GM12864 (cell line): ENCODE results near the gene SHTN1.

ENCODE experiments used
- DNase-seq: peaks from one replicate; pipeline ENCODE4 v3.0.0-alpha.2; 2011; ENCODE audit warnings: low read depth
- H3K4me3 ChIP-seq: 2 replicates; pipeline ENCODE4 v1.5.1; 2011; ENCODE audit warnings: mild to moderate bottlenecking, low read depth, low read length, control low read depth
- TF ChIP-seq, protein P1 (sequence below): IDR thresholded peaks from 2 replicates; pipeline ENCODE4 v1.5.1; 2011; ENCODE audit warnings: low read depth, mild to moderate bottlenecking, moderate library complexity, low read length, control low read depth, inconsistent platforms; ENCODE audit errors: missing control alignments

Gene SHTN1

DNA sequence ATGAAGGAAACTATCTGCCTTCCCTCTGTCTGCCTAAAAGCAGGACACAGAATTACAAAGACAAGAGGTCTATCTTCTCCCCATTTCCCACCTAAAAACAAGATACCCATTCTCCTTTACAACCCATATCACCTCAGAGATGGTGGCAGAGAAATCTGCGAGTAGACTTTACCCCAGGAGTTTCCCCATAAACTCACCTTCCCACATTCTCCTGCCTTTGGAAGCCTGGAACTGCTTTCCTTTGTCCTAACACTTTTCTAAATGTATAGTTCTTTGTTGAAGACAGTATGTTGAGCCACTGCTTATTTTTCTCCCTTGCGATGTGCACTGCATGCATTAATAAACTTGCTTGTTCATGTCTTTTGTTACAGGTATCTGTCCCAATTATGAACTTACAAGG, 8.0 kb downstream of the SHTN1 start:
- TF ChIP-seq, protein P1, sequence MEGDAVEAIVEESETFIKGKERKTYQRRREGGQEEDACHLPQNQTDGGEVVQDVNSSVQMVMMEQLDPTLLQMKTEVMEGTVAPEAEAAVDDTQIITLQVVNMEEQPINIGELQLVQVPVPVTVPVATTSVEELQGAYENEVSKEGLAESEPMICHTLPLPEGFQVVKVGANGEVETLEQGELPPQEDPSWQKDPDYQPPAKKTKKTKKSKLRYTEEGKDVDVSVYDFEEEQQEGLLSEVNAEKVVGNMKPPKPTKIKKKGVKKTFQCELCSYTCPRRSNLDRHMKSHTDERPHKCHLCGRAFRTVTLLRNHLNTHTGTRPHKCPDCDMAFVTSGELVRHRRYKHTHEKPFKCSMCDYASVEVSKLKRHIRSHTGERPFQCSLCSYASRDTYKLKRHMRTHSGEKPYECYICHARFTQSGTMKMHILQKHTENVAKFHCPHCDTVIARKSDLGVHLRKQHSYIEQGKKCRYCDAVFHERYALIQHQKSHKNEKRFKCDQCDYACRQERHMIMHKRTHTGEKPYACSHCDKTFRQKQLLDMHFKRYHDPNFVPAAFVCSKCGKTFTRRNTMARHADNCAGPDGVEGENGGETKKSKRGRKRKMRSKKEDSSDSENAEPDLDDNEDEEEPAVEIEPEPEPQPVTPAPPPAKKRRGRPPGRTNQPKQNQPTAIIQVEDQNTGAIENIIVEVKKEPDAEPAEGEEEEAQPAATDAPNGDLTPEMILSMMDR, result no peak
- no peak overlapping the region for H3K4me3 ChIP-seq
- DNase-seq, result no peak

DNA sequence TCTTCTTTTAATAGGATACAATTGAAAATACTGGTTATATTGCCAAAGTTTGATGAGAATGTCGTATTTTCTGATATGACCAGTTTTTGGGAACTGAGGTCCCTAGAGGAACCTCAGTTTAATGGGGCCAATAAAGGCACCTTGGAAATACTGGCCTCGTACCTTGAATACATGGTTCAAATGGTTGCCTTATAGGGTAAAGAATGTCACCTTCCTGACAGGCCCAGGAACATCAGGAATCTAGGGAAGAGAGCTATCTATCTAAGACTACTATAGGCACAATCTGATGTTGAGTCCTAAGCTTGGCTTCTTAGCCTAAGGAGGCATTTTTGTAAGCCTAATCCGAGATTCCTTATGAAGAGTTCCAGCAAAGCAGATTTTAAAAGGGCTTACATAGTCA, 9.3 kb downstream of the SHTN1 start:
- no peak for DNase-seq
- TF ChIP-seq, protein P1, result no peak
- no peak overlapping the region for H3K4me3 ChIP-seq

DNA sequence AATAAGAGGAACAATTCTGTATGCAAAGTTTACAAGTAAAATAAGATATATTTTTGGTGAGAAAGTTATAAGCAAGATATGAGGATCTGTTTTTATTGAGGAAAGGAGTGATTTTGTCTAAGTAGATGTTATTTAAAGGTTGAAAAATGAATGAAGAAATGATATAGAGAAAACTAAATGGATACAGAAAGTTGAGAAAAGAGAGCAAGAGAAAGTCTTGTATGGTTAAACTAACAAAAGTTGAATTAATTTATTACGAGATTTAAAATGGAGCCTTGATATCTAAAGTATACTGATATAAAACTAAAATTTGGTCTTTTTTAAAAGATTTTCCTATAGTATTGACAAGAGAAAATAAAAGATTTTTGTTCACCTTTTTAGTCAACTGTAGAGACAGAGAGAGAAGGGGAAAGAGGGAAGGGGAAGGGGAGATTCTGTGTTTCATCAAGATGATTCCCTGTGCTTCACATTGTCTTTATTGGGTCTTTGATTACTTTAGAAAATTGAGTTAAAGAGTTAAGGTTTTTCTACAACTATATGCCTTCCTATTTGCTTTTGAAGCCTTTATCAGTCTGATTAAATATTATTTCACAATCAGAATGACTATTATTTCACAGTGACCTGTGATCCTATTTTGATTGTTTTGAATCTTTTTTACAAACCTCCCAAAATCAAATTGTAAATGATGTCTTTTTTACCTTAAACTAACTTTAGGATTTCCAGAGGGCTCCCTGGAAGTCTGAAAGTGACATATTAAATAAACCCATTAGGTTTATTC, 10.7 kb downstream of the SHTN1 start:
- no peak overlapping the region for H3K4me3 ChIP-seq
- DNase-seq, result no peak
- TF ChIP-seq, protein P1, result no peak

DNA sequence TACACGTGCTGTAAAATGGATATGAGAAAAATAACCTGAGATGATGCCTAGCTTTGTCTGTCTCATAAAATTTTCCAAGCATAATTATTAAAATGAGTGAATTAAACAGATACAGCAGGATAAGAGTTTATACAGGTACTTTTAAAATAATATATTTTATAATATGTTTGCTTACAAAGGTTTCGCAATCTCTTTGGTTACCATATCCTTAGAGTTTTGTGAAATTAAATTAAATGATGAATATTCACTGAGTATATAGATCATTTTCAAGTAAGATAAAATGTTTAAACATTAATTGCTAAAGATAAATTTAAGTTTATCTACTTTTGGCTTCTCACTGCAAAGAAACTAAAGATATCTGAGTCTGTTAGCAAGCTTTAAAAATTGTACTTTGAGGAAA, 11.4 kb downstream of the SHTN1 start:
- DNase-seq, result no peak
- H3K4me3 ChIP-seq, result no peak overlapping the region
- TF ChIP-seq, protein P1, result no peak

DNA sequence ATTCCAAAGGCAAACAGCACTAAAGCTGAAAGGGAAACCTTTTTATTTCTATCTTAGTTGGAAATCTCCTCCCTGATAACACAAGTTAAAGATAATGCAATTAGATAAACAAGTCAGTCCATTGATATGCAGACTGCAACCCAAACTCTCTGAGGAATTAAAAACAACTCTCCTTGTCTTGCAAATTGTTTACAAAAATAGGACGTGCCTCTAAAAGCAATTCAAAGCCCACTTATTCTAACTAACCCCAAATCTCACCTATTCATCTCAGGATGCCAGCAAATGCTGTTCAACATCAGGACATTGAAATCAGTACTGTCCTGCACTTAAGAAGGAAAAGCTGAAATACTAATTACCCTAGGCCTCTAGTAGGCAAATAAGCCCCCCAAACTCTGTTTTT, 12.8 kb downstream of the SHTN1 start:
- DNase-seq, result no peak
- H3K4me3 ChIP-seq, result no peak overlapping the region

DNA sequence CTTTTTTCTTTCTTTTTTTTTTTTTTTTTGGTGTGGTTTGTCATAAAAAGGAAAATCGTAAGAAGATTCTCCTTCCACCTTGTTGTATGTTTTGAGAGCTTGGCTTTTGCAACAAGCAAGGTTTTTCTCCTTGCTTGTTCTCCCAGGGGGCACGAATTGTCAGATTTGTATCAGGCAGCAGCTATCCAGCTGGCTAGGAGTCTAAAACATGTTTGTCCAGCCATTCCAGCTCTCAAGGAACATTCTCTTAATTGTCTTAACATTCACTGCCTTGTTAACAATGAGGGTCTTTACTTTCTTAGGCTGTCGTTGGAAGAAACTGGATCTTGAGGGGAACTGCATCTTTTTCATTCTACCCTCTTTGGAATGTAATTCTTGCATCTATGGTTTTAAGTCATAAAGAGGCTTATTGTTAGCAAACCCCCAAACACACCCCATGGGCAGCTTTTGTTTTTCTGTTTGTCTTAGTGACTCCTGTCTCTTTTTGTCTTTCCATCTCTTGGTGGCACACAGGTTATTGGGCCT, 14.6 kb downstream of the SHTN1 start:
- TF ChIP-seq, protein P1, result no peak
- DNase-seq, result no peak
- H3K4me3 ChIP-seq, result no peak overlapping the region

More for the DNA sequence above, 12.8 kb downstream of the SHTN1 start:
- TF ChIP-seq, protein P1, result no peak

DNA sequence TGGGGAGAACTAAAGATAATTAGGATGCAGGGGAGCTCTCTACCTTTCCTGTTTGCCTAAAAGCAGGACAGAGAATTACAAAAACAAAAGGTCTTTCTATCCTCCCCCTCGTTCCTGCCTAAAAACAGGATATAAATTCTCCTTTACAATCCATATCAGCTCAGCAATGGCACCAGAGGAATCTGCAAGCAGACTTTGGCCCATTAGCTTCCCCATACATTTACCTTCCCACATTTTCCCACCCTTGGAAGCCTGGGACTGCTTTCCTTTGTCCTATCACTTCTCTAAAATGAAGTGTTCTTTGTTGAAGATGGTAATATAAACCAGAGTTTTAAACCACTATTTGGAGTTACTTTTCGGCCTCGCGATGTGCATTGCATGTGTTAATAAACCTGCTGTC, 15.5 kb downstream of the SHTN1 start:
- TF ChIP-seq, protein P1, result no peak
- no peak for DNase-seq
- H3K4me3 ChIP-seq, result no peak overlapping the region
